GM12878 (cell line): Measurements from ENCODE around the gene CAMK4. TPM values are rescaled to one million over a fixed set of nuclear protein-coding genes. Genes with fewer than 3 reads are reported as not detected.

Source experiments
- ATAC-seq: fragments of 200-7000 bp; cut with Tn5 transposase; 3 replicates; pipeline ENCODE4 v1.9.1; 2020; ENCODE audit warnings: mild to moderate bottlenecking, moderate library complexity
- BruUV-seq: library from RNA; stranded (reverse); fragments of 400-500 nt; replicated peaks from 2 replicates; lab custom pipeline; 2021; lab: Mats Ljungman, UMichigan
- CTCF ChIA-PET: fragments of 300-600 bp; sonication (Branson Sonifier 250); formaldehyde crosslinking; extraction: SDS; loops from one replicate; lab custom pipeline; 2021; ENCODE audit warnings: inconsistent platforms; lab: Yijun Ruan, JAX
- POLR2A ChIA-PET: fragments of 350-600 bp; formaldehyde crosslinking; extraction: SDS; loops from one replicate; lab custom pipeline; 2021; ENCODE audit warnings: inconsistent platforms; lab: Charles Lee
- RAD21 ChIA-PET: fragments of 300-600 bp; sonication (Branson Sonifier 250); formaldehyde crosslinking; loops from one replicate; lab custom pipeline; 2023; ENCODE audit warnings: antibody characterized with exemption; ENCODE audit not compliant: unreplicated experiment; lab: Charles Lee
- SMC1A ChIA-PET: fragments of 300-600 bp; sonication (Branson Sonifier 250); formaldehyde crosslinking; loops from one replicate; lab custom pipeline; 2023; ENCODE audit not compliant: unreplicated experiment, uncharacterized antibody; lab: Charles Lee
- DNase-seq: peaks from one replicate; pipeline ENCODE4 v3.0.0-alpha.2; 2011; ENCODE audit warnings: low read depth, low spot score
- FAIRE-seq: peaks from 3 replicates; lab custom pipeline; 2011; peaks lifted over from hg19 to GRCh38; lab: Jason Lieb, UNC
- H2AFZ ChIP-seq: 2 replicates; pipeline ENCODE4 v1.6.0; 2011; ENCODE audit warnings: low read depth, low read length, control low read depth; ENCODE audit not compliant: control insufficient read depth
- H3K27ac ChIP-seq: 2 replicates; pipeline ENCODE4 v1.5.1; 2011; ENCODE audit warnings: control low read depth; ENCODE audit not compliant: control insufficient read depth, insufficient read depth
- H3K27me3 ChIP-seq, 2 experiments: replicated peaks in 1 of 2; 2 replicates each; pipeline versions ENCODE4 v1.6.0 to v1.6.1; 2011; ENCODE audit warnings: low read length in 1 of 2; ENCODE audit not compliant: control insufficient read depth in 2 of 2, insufficient read depth in 2 of 2
- H3K36me3 ChIP-seq, 2 experiments: 2 replicates each; pipeline ENCODE4 v1.5.1; 2011; ENCODE audit warnings: low read length in 1 of 2; ENCODE audit not compliant: control insufficient read depth in 2 of 2, insufficient read depth in 2 of 2
- H3K4me1 ChIP-seq: 2 replicates; pipeline ENCODE4 v1.6.1; 2011; ENCODE audit warnings: mild to moderate bottlenecking, low read length, moderate library complexity, mixed read lengths; ENCODE audit not compliant: control insufficient read depth, insufficient read depth
- H3K4me2 ChIP-seq: 2 replicates; pipeline ENCODE4 v1.6.0; 2011; ENCODE audit warnings: control low read depth; ENCODE audit not compliant: control insufficient read depth, insufficient read depth
- H3K4me3 ChIP-seq: fragments of 200-600 bp; sonication (generic); 2 replicates; pipeline ENCODE4 v1.5.1; 2016
- H3K79me2 ChIP-seq: 2 replicates; pipeline ENCODE4 v1.6.0; 2011; ENCODE audit warnings: low read length; ENCODE audit not compliant: control insufficient read depth, insufficient read depth
- H3K9ac ChIP-seq: 2 replicates; pipeline ENCODE4 v1.8.0; 2011; ENCODE audit warnings: low read length, control low read depth, mixed read lengths; ENCODE audit not compliant: control insufficient read depth, insufficient read depth
- H3K9me3 ChIP-seq: replicated peaks from 3 replicates; pipeline ENCODE4 v1.5.1; 2011; ENCODE audit warnings: mild to moderate bottlenecking, low read length; ENCODE audit not compliant: control insufficient read depth, insufficient read depth
- H4K20me1 ChIP-seq: 2 replicates; pipeline ENCODE4 v1.6.0; 2011; ENCODE audit not compliant: control insufficient read depth, insufficient read depth
- BCL3 ChIP-seq: IDR thresholded peaks from 2 replicates; pipeline ENCODE4 v1.6.1; 2011; ENCODE audit warnings: borderline replicate concordance, low read depth, mild to moderate bottlenecking, moderate library complexity, low read length; ENCODE audit not compliant: insufficient read depth, poor library complexity, severe bottlenecking
- BMI1 ChIP-seq: fragments of 450-650 bp; IDR thresholded peaks from 2 replicates; pipeline ENCODE4 v1.6.1; 2016; ENCODE audit warnings: mild to moderate bottlenecking, moderate library complexity, borderline replicate concordance
- FOXK2 ChIP-seq: fragments of 450-650 bp; IDR thresholded peaks from 2 replicates; pipeline ENCODE4 v1.6.1; 2017; ENCODE audit warnings: mild to moderate bottlenecking, moderate library complexity
- MEF2B ChIP-seq: fragments of 450-650 bp; IDR thresholded peaks from 2 replicates; pipeline ENCODE4 v1.6.1; 2018; ENCODE audit warnings: mild to moderate bottlenecking, moderate library complexity; ENCODE audit not compliant: partially characterized antibody, poor library complexity, severe bottlenecking
- MLLT1 ChIP-seq: fragments of 450-650 bp; IDR thresholded peaks from 2 replicates; pipeline ENCODE4 v1.6.1; 2016; ENCODE audit warnings: mild to moderate bottlenecking
- PAX8 ChIP-seq: fragments of 450-650 bp; IDR thresholded peaks from 2 replicates; pipeline ENCODE4 v1.6.1; 2017; ENCODE audit warnings: mild to moderate bottlenecking, moderate library complexity
- RCOR1 ChIP-seq: conservative IDR thresholded peaks from 2 replicates; pipeline ENCODE4 v1.6.1; 2012; ENCODE audit warnings: low read depth, low read length, improper control_type of control experiment
- RELB ChIP-seq: fragments of 450-650 bp; IDR thresholded peaks from 2 replicates; pipeline ENCODE4 v1.6.1; 2017; ENCODE audit warnings: low read depth, mild to moderate bottlenecking, moderate library complexity
- SMC3 ChIP-seq: IDR thresholded peaks from 2 replicates; pipeline ENCODE4 v1.6.1; 2011; ENCODE audit warnings: low read length, improper control_type of control experiment, borderline replicate concordance
- YBX1 ChIP-seq: fragments of 450-650 bp; IDR thresholded peaks from 2 replicates; pipeline ENCODE4 v1.6.1; 2016; ENCODE audit warnings: antibody characterized with exemption
- ZSCAN29 ChIP-seq: fragments of 450-650 bp; IDR thresholded peaks from 2 replicates; pipeline ENCODE4 v1.6.1; 2017; ENCODE audit warnings: mild to moderate bottlenecking, moderate library complexity
- ZZZ3 ChIP-seq: IDR thresholded peaks from 2 replicates; pipeline ENCODE4 v1.6.1; 2011; ENCODE audit warnings: low read depth; ENCODE audit not compliant: control insufficient read depth, insufficient read length
- WGBS: methylation state at CpG from one replicate; pipeline ENCODE4 v1.1.6; 2016; ENCODE audit warnings: low lambda C conversion rate; ENCODE audit not compliant: insufficient replicate concordance, insufficient coverage; ENCODE audit errors: missing lambda C conversion rate; 5-methylcytosine and 5-hydroxymethylcytosine counted together
- in situ Hi-C: fragments of 300-500 bp; cut with MboI; formaldehyde crosslinking; loops from 9 replicates; pipeline ENCODE4 v1.14.3; 2018; ENCODE audit warnings: mixed read lengths
- intact Hi-C: fragments of 100-400 bp; cut with micrococcal nuclease; formaldehyde crosslinking; loops from one replicate; pipeline ENCODE4 v1.14.2; 2022; ENCODE audit not compliant: unreplicated experiment
- polyA plus RNA-seq, 11 experiments: library from polyadenylated mRNA; depleted of rRNA in 4 of 11; unstranded in 6 of 11; stranded (reverse) in 5 of 11; fragments of >200 nt; fragmentation: Nextera tagmentation in 4 of 11; fragmentation: Illumina TruSeq in 1 of 11; extraction: Ambion mirVana in 4 of 11; extraction: Trizol in 1 of 11; gene quantifications; 1 replicate in 1 of 11; 2 replicates in 10 of 11; pipeline versions ENCODE4 v1.2.1 to v1.2.3, GENCODE V29; 2011 to 2016; ENCODE audit warnings: inconsistent platforms in 2 of 11, missing spikeins in 2 of 11, low read depth in 1 of 11
- total RNA-seq, 4 experiments: library from RNA; depleted of rRNA in 3 of 4; stranded (reverse); fragments of >200 nt in 3 of 4; fragmentation: Illumina TruSeq in 1 of 4; extraction: Trizol in 1 of 4; gene quantifications; 2 replicates each; pipeline versions ENCODE4 v1.2.1 to v1.2.3, GENCODE V29; 2013 to 2021

CAMK4 gene
- total and polyA plus RNA-seq, 10 of the 15 experiments (the other 5 are each of a cell fraction or from before 2014, with no cell fraction given) = 13.3 to 51.9 (median 35.3) TPM

GRCh38 chr5:111532886-111533582 lies 308.9 kb downstream of the CAMK4 start (continued):
- TF ChIP-seq MLLT1 = no peak
- TF ChIP-seq, all 136 proteins: peak for 0

GRCh38 chr5:111535879-111536549 lies 311.8 kb downstream of the CAMK4 start:
- Histone ChIP-seq H3K4me1 (no peaks in the 10 kb centered on the region), H3K4me2 (no peak overlapping the region), H3K9ac (no peak overlapping the region), H3K27ac (no peak overlapping the region), H3K79me2 (no peaks in the 10 kb centered on the region), H3K27me3 (no peaks in the 10 kb centered on the region), H4K20me1 (no peaks in the 10 kb centered on the region), H3K4me3 (no peak overlapping the region), H2AFZ (no peak overlapping the region), H3K36me3 (no peaks in the 10 kb centered on the region), H3K9me3 (no peaks in the 10 kb centered on the region; the same call in 2 of the 3 replicates)
- BruUV-seq = no TSS peak
- ChIA-PET CTCF (interaction anchor here (0.7 to 7.8 kb wide), 4 partner anchors 14 to 609 kb away, joined by 4 to 80 read pairs (median 40); no protein-coding TSS in a partner anchor), POLR2A (no interaction called here), SMC1A (interaction anchor here (1.3 kb wide), 1 partner anchor 19 kb away, joined by 3 read pairs; no protein-coding TSS in a partner anchor), RAD21 (interaction anchor here (0.7 to 1.5 kb wide), 2 partner anchors 14 to 236 kb away, joined by 3 to 4 read pairs; no protein-coding TSS in a partner anchor)
- peak; percentile 18 for FAIRE-seq
- 0% methylated on average over 1 of the region's 1 CpG for WGBS
- in situ Hi-C loops = no loop called here
- DNase-seq = no peak
- ATAC-seq = no peak
- intact Hi-C loops = no loop called here
- TF ChIP-seq ZSCAN29 = no peak
- no peak for TF ChIP-seq FOXK2
- TF ChIP-seq BMI1 = no peak
- no peak for TF ChIP-seq ZZZ3
- TF ChIP-seq PAX8 = no peak
- TF ChIP-seq SMC3 = no peak
- no peak for TF ChIP-seq BCL3
- no peak for TF ChIP-seq YBX1
- no peak for TF ChIP-seq RELB
- TF ChIP-seq MEF2B = no peak
- no peak for TF ChIP-seq RCOR1
